ENCODE measurements around the gene OR5L2.
"Not testable (repeated sequence)": the region's sequence is repeated elsewhere in the genome, so short reads cannot be mapped to it uniquely, and the experiment has no call there.

OR5L2 gene

DNA sequence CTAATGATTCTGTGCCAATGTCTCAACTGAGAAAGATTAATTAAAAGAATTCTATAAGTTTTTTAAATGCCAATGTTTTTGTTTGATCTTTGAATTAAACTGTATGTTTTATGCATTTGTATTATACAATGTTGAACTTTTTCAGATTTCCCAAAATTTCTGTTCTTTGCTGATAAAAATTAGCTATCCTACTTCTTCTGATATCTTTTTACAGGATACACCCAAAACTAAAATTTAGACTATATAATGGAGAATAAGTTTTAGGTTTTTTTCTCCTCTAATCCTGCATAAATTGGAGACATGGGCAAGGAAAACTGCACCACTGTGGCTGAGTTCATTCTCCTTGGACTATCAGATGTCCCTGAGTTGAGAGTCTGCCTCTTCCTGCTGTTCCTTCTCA is at the start of gene OR5L2:
Gene OR5L2, plus strand, starts transcription at position 301 of the 400 bp plus-strand sequence. Its CDS starts 0 bp downstream, at position 301.
- no peak for DNase-seq (ENCODE audit: low read depth)

DNA sequence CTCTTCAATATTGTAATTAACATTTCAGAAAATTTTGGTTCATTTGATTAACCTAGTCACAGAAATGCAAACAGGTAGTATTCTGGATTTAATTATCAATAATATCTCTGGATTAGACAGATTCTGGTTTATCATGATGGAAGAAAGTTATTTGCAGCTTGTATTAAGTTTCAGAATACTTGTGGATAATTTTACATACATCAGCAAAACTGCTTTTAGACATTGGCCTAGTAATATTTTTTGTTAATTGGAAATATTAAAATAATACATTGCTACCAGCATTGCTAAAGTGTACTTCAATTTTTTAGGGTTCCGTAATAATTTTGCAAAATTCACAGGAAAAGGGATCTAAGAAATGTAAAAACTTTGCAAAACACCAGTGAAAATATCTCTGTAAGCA is 35.4 kb upstream of the OR5L2 start:
- no peak for DNase-seq (ENCODE audit: low read depth)

DNA sequence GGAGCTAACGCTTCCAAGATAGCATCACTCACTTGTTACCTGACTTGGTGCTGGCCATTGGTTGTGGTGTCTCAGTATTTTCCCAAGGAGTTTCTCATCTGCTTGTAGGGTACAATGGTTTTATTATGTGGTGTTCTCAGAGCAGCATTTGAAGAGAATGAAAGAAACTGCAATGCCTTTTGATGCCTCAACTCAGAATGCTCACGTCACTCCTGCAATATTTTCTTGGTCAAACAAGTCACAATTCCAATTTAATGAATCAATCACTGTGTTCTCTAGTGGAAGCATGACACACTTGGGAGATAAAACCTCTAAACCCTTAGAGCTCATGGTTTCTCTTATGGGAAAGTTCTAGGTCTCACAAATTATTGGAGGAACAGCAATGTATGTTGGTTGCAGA is 33.7 kb upstream of the OR5L2 start:
- DNase-seq (ENCODE audit: low read depth), result no peak

DNA sequence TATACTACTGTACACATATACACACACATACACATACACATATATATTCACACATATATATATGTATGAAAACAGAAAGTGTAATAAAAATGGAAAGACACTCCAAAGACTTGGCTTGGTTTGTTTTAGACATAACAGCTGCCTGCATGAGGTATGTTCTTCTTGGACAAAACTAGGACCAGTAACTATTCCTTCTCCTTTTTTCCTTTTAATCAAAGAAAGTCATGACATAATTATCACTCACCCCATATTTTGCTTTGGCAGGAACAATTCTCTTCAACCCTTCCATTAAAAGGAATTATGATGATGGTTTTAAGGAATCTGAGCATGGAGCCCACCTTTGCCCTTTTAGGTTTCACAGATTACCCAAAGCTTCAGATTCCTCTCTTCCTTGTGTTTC is 31.8 kb upstream of the OR5L2 start, which contains the start of gene OR5D14:
Gene OR5D14, plus strand, starts transcription at position 301 of the 400 bp plus-strand sequence. Its CDS starts 0 bp downstream, at position 301.
- no peak for DNase-seq (ENCODE audit: low read depth)

DNA sequence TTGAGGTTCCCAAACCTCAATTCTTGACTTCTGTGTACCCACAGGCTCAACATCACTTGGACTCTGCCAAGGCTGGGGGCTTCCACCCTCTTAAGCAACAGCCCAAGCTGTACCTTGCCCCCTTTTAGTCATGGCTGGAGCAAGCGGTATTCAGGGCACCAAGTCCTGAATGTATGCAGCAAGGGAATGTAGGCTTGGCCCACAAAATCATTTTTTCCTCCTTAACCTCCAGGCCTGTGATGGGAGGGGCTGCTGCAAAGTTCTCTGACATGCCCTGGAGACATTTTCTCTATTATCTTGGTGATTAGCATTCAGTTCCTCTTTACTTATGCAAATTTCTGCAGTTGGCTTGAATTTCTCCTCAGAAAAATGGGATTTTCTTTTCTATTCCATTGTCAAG is 20.8 kb upstream of the OR5L2 start:
- no peak for DNase-seq (ENCODE audit: low read depth)

DNA sequence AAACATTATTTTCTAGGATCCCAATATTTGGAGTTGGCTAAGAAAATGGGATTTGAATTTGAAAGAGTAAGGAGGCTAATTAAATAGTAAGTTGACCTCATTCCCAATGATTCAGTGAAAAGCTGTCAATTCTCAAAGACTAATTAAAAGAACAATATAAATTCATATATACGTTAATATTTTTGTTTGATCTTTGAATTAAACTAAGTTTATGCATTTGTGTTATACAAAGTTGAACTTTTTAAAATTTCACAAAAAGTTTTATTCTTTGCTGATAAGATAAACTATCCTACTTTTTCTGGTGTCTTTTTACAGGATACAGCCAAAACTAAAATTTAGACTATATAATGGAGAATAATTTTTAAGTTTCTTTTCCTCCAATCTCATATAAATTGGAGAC is 16.0 kb upstream of the OR5L2 start, which contains the start of gene OR5L1:
Gene OR5L1, plus strand, starts transcription at position 301 of the 400 bp plus-strand sequence. CDS start 100 bp downstream, outside the sequence.
- DNase-seq (ENCODE audit: low read depth), result no peak

DNA sequence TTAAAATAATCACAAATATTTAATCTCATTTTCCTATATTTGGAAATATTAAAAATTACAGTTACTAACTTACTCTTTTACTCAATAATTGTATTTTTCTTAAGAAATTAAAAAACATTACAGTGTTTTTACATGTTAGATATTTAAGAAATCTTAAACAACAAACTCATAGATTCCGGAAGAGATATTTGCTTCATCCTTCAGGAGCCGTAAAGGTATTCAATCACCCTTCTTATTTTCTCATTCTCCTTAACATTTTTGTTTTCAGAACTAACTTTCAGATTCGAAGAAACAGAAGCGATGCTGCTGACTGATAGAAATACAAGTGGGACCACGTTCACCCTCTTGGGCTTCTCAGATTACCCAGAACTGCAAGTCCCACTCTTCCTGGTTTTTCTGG is 7.7 kb upstream of the OR5L2 start, which contains the start of gene OR5D18:
Gene OR5D18, plus strand, starts transcription at position 301 of the 400 bp plus-strand sequence. Its CDS starts 0 bp downstream, at position 301.
- DNase-seq (ENCODE audit: low read depth), result no peak

DNA sequence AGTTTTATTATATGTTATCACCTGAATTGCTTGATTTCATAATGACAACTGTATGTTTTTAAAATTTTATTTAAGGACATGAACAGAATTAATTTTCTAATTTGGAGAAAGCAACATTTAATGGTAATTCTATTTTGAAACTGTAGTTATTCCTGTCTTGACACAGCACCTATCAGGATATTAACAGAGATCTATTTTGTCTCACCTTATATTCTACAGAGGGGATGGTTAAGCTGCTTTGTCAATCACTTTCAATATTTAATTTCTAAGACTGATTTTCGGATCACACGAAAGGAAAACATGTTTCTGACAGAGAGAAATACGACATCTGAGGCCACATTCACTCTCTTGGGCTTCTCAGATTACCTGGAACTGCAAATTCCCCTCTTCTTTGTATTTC is 11.4 kb downstream of the OR5L2 start, which contains the start of gene OR5D16:
Gene OR5D16, plus strand, starts transcription at position 301 of the 400 bp plus-strand sequence. Its CDS starts 0 bp downstream, at position 301.
- DNase-seq (ENCODE audit: low read depth), result no peak

DNA sequence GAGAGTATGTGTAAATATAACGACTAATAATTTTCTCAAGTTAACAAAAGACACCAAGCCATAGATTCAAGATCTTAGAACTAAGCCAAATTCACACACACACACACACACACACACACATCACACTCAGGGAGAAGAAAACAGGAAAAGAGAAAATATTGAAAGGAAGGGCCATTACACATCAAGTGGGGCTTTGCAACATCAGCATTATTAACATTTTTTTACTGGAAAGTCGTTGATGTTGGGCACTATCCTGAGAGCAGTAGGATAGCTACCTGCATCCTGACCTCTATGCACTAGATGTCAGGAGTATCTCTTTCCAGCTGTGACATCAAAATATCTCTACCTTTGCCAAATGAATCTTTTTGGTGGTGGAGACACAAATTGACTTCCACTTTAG is 20.4 kb downstream of the OR5L2 start:
- no peak for DNase-seq (ENCODE audit: low read depth)

DNA sequence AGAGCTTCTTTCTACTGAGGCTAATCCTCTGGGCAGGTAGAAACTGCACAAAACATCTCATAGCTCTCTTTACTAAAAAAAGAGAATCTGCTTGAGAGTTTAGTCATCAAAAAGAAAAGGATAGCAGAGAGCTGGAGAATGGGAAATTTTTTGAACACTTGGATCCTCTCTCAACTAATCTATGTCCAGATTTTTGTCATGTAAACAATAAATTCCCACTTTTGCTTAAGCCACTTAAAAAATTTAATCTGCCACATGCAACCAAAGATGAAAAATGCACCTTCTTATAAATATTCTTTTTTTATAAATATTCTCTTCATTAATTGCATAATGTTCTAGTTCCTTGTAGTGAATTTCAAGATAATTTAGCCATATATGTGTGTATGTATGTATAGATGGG is 22.0 kb downstream of the OR5L2 start:
- DNase-seq (ENCODE audit: low read depth), result no peak

DNA sequence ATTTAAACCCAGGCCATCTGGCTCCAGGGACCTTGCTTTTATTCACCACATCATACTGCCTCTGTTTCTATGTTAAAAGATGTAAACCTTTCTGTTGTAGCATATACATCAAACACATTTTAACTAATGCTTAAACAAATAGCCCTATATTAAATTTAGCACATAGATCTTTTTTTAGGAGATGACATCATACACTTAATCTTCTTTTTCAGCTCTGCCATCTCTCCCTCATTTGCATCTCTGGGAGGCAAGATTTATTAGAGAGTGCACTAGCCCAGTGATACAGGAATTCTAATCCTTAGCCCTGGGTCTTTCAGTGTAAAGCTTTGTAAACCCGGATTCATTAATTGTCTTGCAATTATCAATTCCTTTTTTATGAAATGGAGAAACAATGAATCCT is 25.1 kb downstream of the OR5L2 start:
- DNase-seq (ENCODE audit: low read depth), result no peak

DNA sequence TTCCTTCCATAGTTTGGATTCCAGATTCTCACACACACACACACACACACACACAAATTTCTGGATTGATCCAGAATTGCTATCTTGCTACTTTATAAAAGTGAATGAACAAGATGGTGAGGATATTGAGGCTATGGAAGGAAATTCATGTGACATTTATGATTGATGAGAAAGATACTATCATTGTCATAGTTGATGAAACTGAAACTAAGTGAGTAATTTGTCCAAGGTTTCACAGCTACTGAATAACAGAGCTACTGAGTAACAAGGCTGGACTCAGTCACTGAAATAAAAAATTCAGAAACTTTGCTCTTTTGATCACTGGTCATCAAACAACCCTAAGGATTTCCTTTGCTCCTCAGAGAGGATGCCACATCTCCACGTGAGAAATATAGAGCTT is 27.7 kb downstream of the OR5L2 start:
- DNase-seq (ENCODE audit: low read depth), result no peak

DNA sequence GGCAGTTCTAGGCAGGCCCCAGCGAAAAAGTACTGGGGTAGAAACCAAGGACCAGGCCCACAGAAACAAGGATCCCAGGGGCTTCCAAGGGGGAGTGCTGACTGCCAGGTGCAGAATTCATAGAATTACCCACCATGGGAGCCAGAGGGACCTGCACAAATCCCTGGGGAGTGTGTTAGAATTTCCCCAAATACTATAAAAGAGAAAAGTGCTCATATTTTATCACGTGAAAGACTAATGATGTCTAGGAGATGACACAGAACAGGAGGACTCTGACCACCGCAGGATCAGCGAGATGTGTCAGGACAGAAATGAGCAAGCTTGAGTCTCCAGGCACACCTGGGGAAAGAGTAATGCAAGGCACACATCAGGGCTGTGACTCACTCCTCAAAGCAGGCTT is 40.3 kb downstream of the OR5L2 start:
- not testable (repeated sequence) for DNase-seq (ENCODE audit: low read depth)

DNA sequence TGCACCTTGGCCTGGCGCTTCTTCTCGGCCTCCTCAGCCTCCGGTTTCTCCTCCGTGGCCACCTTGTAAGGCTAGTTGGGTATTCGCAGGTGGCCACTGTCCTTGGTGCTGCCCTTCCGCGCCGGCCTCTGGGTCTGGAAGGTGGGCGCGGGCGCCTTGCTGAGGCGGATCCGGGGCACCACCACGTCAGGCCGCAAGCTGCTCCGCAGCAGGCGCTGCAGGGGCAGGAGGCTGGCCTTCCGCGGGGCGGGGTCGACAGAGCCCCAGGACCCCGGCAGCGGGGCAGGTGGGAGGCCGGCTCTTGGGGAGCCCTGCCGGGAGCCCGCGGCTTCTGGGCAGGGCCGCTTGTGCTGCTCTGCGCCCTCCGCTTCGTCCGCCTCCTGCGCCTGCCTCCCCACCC is 45.7 kb downstream of the OR5L2 start:
- DNase-seq (ENCODE audit: low read depth), result not testable (repeated sequence)

DNA sequence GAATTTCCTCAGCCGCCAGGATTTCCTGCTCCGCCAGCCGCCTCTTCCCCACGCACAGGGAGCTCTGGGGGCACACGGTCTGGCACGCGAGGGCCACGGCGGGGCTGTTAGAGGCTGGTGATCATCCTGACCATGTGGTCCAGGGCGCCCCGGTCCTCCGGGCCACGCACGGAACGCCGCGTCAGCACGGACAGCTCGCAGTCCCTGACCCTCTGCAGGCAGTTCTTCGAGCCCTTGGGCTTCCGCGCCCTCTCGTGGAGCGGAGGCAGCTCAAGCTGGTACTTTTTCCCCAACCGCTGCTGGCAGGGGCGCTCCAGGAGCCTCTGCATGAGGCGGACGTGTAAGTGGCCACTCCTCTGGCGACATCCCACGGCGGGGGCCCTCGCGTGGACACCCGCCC is 46.1 kb downstream of the OR5L2 start:
- not testable (repeated sequence) for DNase-seq (ENCODE audit: low read depth)

Measured in stimulated activated CD4-positive, alpha-beta T cell treated with anti-CD3 and anti-CD28 coated beads, Interleukin-2, amount 100 ng/mL, for 4 hours (primary cell).